ENCODE data around the gene PTGER4.

DNA sequence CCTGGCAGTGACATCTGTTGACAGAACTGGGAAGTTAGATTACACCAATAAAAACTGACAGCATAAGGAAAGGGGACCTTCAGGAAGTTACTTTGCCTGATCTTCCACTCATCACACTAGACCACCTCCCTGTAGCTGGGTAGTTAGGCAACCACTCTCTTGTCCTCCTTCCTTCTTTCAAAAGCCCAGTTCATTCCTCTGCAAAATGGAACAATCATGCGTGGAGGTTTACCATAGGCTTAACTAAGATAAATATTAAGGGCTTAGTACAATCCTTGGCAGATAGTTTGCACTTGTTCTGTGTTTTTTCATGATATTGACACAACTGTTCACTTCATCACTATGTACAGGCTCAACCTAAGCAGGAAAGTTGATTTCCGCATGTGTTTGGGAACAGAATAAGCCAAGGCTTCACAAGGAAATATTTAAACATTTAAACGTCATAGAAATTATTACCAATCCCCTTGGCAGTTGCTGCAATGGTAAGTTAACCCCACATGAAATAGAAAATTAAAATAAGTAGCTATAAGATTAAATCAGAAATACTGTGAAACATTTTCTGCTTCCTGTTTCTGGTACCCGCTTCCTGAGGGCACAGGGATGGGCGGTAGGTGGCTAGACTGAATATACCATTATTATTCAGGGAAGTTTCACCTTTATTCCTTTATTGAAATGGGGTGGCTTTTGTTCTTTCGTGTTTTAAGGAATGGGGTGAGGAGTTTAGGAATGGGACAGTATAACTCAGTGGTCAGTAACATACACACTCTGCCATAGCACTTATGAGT lies 9.9 kb upstream of the PTGER4 start:
- TF ChIP-seq, protein P1, sequence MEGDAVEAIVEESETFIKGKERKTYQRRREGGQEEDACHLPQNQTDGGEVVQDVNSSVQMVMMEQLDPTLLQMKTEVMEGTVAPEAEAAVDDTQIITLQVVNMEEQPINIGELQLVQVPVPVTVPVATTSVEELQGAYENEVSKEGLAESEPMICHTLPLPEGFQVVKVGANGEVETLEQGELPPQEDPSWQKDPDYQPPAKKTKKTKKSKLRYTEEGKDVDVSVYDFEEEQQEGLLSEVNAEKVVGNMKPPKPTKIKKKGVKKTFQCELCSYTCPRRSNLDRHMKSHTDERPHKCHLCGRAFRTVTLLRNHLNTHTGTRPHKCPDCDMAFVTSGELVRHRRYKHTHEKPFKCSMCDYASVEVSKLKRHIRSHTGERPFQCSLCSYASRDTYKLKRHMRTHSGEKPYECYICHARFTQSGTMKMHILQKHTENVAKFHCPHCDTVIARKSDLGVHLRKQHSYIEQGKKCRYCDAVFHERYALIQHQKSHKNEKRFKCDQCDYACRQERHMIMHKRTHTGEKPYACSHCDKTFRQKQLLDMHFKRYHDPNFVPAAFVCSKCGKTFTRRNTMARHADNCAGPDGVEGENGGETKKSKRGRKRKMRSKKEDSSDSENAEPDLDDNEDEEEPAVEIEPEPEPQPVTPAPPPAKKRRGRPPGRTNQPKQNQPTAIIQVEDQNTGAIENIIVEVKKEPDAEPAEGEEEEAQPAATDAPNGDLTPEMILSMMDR (IDR thresholded peaks at IDR 0.05) = no peak
- TF ChIP-seq POLR2A (IDR thresholded peaks at IDR 0.05) = no peak
